ENCODE measurements around the gene ZNF777.

- TF ChIP-seq POLR2AphosphoS5 (IDR thresholded peaks at IDR 0.05; ENCODE audit: borderline replicate concordance, low read depth, low read length), result no peak
- no peak for TF ChIP-seq FOXP2 (optimal IDR thresholded peaks at IDR 0.05; ENCODE audit: control extremely low read depth, extremely low read length, insufficient read depth)
These were observed 6.9 kb downstream of the ZNF777 start for GRCh38 chr7:149454006-149454405.
